Peyer's patch (tissue), 4 donors: ENCODE data around the gene MYO1F. TPM values are rescaled to one million over a fixed set of nuclear protein-coding genes. Genes with fewer than 3 reads are reported as not detected.

ENCODE experiments used
- DNase-seq, 3 donors: peaks; one replicate each; pipeline ENCODE4 v3.0.0-alpha.2; 2017 to 2019
- H3K27ac ChIP-seq, 4 donors: fragments of 200-600 bp; sonication (generic); one replicate each; pipeline ENCODE4 v1.5.1; 2016 to 2019
- H3K27me3 ChIP-seq, 2 donors: fragments of 200-600 bp; sonication (generic); one replicate each; pipeline ENCODE4 v1.5.1; 2019
- H3K36me3 ChIP-seq, 3 donors: fragments of 200-600 bp; sonication (generic); one replicate each; pipeline ENCODE4 v1.5.1; 2016 to 2019
- H3K4me1 ChIP-seq, 4 donors: fragments of 200-600 bp; sonication (generic); one replicate each; pipeline ENCODE4 v1.5.1; 2016 to 2019
- H3K4me3 ChIP-seq, 4 donors: fragments of 200-600 bp; sonication (generic); 1 replicate in 3 of 4; 2 replicates in 1 of 4; pipeline ENCODE4 v1.5.1; 2016 to 2019; ENCODE audit warnings: mild to moderate bottlenecking in 1 of 4
- H3K9me3 ChIP-seq, 4 donors: fragments of 200-600 bp; sonication (generic); one replicate each; pipeline ENCODE4 v1.5.1; 2016 to 2019; ENCODE audit warnings: mild to moderate bottlenecking in 1 of 4
- CTCF ChIP-seq, 6 experiments: fragments of 450-650 bp in 4 of 6; fragments of 200-600 bp in 2 of 6; sonication (generic) in 1 of 6; IDR thresholded peaks; one replicate each; pipeline ENCODE4 v1.5.1; 2017 to 2019; ENCODE audit warnings: antibody characterized with exemption in 6 of 6, mild to moderate bottlenecking in 3 of 6, moderate library complexity in 1 of 6
- POLR2A ChIP-seq, 2 donors: fragments of 450-650 bp; IDR thresholded peaks; one replicate each; pipeline ENCODE4 v1.5.1; 2017; ENCODE audit warnings: antibody characterized with exemption in 2 of 2, mild to moderate bottlenecking in 2 of 2, moderate library complexity in 2 of 2
- total RNA-seq, 4 donors: library from RNA; depleted of rRNA; stranded (reverse); fragments of >200 nt; gene quantifications; one replicate each; pipeline ENCODE4 v1.1.0, GENCODE V29; 2016

Gene MYO1F
- total RNA-seq, 4 donors from 2014 or later = 10.8 to 168 (median 22.1) TPM

GRCh38 chr19:8490395-8490760 lies 86.9 kb downstream of the MYO1F start:
- Histone ChIP-seq H3K4me1 (peaks cover 0 to 13% (median 4%) of the 10 kb centered on the region in 4 donors), H3K9me3 (no peaks in the 10 kb centered on the region), H3K27ac (no peak overlapping the region), H3K36me3 (peaks cover 0 to 46% (median 0%) of the 10 kb centered on the region in 3 donors), H3K27me3 (no peaks in the 10 kb centered on the region), H3K4me3 (no peak overlapping the region)
- DNase-seq = no peak
- TF ChIP-seq CTCF (IDR thresholded peaks at IDR 0.05) = no peak
- no peak for TF ChIP-seq POLR2A (IDR thresholded peaks at IDR 0.05)

GRCh38 chr19:8489561-8490394 lies 87.5 kb downstream of the MYO1F start:
- Histone ChIP-seq H3K4me1 (peaks cover 0 to 13% (median 4%) of the 10 kb centered on the region in 4 donors), H3K4me3 (no peak overlapping the region), H3K27ac (no peak overlapping the region), H3K36me3 (peaks cover 0 to 52% (median 0%) of the 10 kb centered on the region in 3 donors), H3K27me3 (no peaks in the 10 kb centered on the region), H3K9me3 (no peaks in the 10 kb centered on the region)
- no peak for DNase-seq
- TF ChIP-seq POLR2A (IDR thresholded peaks at IDR 0.05) = no peak
- TF ChIP-seq CTCF (IDR thresholded peaks at IDR 0.05) = no peak

- peaks cover 0 to 66% (median 0%) of the 10 kb centered on the region in 3 donors for H3K36me3 ChIP-seq
- no peak for DNase-seq
- no peak overlapping the region for H3K4me3 ChIP-seq
- no peaks in the 10 kb centered on the region for H3K9me3 ChIP-seq
- no peak for TF ChIP-seq CTCF (IDR thresholded peaks at IDR 0.05)
- no peak for TF ChIP-seq POLR2A (IDR thresholded peaks at IDR 0.05)
- H3K27ac ChIP-seq = peak overlapping the region in 2 of 4 donors; percentile 55 to 56
- H3K27me3 ChIP-seq = no peaks in the 10 kb centered on the region
- peaks cover 0 to 9% (median 4%) of the 10 kb centered on the region in 4 donors for H3K4me1 ChIP-seq
Measured at GRCh38 chr19:8488365-8488764, 88.9 kb downstream of the MYO1F start.

GRCh38 chr19:8487137-8487851 lies 89.9 kb downstream of the MYO1F start:
- peaks cover 0 to 77% (median 0%) of the 10 kb centered on the region in 3 donors for H3K36me3 ChIP-seq
- TF ChIP-seq CTCF (IDR thresholded peaks at IDR 0.05) = no peak
- no peak for TF ChIP-seq POLR2A (IDR thresholded peaks at IDR 0.05)
- no peaks in the 10 kb centered on the region for H3K9me3 ChIP-seq
- no peak overlapping the region for H3K4me3 ChIP-seq
- no peaks in the 10 kb centered on the region for H3K27me3 ChIP-seq
- peak overlapping the region in 3 of 4 donors; percentile 18 to 56 (median 55) for H3K27ac ChIP-seq
- peaks cover 0 to 9% (median 4%) of the 10 kb centered on the region in 4 donors for H3K4me1 ChIP-seq
- peak in 2 of 3 donors; percentile 62 to 66 for DNase-seq

- H3K36me3 ChIP-seq = peaks cover 0 to 83% (median 0%) of the 10 kb centered on the region in 3 donors
Measured at GRCh38 chr19:8486661-8487136, 90.5 kb downstream of the MYO1F start.

More at GRCh38 chr19:8486661-8487136, 90.5 kb downstream of the MYO1F start:
- TF ChIP-seq CTCF (IDR thresholded peaks at IDR 0.05) (no peak), POLR2A (IDR thresholded peaks at IDR 0.05) (no peak)
- no peaks in the 10 kb centered on the region for H3K9me3 ChIP-seq
- peaks cover 0 to 9% (median 4%) of the 10 kb centered on the region in 4 donors for H3K4me1 ChIP-seq
- peak overlapping the region in 2 of 4 donors; percentile 18 to 56 for H3K27ac ChIP-seq
- no peak for DNase-seq
- H3K27me3 ChIP-seq = no peaks in the 10 kb centered on the region
- no peak overlapping the region for H3K4me3 ChIP-seq
